ENCODE measurements around the gene RPL39L.
A peak's percentile ranks its signal among the peaks of the same experiment; 100 is the strongest.
"Not testable (repeated sequence)": the region's sequence is repeated elsewhere in the genome, so short reads cannot be mapped to it uniquely, and the experiment has no call there.

RPL39L gene

GRCh38 chr3:187139126-187139894, at the start of gene RPL39L:
RPL39L (minus strand) TSS chr3:187139496; CDS start chr3:187121300, 18,196 bp downstream.
- DNase-seq (ENCODE audit: low read depth), result peak; percentile 85

- no peak for DNase-seq (ENCODE audit: low read depth)
Observed at GRCh38 chr3:187188931-187189330, 49.6 kb upstream of the RPL39L start.

DNA sequence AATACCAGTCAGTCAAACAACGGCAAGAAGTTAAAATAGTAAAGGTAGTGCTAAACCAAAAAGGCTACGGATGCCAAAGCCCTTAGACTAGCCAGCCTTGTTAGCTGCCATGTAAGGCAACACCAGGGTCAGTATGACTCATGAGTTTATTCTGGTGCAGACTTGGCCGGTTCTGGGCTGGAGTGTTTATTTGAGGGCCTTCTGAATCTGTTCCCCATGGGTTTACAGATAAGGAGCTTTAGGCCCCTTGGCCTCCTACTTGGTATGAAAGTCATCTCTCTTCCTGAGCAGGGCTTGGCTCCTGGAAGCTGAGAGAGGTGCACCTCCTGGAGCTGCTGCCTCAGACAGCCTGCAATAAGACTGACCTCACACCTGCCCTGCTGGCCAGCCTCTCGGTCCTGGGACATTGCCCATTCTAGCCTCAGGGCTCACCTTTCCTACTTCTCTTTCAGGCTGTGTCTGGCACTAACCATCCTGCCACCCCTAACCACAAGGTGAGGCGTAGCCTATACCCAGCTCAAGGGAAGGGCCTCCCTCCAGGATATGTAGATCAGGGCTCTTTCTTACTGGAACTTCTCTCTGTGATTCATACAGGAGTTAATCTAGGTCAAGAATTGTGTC, 47.6 kb upstream of the RPL39L start:
- no peak for DNase-seq (ENCODE audit: low read depth)

DNA sequence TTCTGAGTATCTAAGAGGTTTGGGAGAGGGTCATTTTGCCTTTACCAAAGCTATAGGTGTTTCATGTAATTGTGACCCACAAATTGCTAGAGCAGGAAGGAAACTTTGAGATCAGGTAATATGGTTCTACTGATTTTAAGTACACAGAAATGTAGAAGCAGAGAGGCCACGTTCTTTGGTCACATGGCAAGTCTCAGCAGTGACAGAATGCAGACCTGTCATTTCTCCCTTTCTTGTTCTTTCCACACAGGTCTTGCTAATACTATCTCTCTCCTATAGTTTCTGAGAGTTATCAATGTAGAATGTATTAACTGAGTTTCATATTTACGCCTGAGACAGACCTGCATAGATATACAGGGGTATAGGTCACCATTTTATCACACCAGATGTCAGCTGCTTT, 47.1 kb upstream of the RPL39L start:
- DNase-seq (ENCODE audit: low read depth), result no peak

DNA sequence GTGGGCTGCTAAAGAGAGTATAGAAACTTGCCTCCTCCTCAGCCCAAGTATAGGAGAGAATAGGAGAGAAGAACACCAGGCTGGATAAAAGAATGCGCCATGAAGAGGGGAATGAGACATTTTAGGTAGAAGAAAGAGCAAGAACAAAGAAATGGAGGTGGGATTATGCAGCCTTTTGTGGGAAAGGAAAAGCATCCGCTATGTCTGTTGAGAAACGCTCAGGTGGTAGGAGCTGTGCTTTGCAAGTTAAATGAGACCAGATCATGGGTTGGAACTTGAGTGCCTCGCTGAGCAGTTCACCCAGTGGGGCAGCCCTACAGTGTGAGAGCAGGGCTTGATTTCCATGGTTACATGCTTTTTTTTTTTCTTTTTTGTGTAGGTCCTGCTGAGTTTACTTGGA, 46.5 kb upstream of the RPL39L start:
- DNase-seq (ENCODE audit: low read depth), result no peak

DNA sequence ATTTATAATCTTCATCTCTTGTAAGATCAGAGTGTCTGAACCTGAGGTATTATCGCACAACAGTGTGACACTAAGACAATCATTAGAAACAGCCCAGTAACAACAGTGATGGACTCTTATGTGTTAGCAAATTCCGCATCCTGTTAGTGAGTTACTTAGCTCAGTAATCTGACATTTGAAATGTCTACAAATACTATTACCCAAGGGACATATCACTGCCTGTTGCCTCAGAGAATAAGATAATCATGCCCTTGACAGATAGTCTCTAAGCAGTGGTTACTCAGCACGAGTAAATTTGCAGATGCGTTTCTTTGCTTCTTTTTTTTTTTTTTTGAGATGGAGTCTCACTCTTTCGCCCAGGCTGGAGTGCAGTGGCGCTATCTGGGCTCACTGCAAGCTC, 44.6 kb upstream of the RPL39L start:
- DNase-seq (ENCODE audit: low read depth), result no peak

DNA sequence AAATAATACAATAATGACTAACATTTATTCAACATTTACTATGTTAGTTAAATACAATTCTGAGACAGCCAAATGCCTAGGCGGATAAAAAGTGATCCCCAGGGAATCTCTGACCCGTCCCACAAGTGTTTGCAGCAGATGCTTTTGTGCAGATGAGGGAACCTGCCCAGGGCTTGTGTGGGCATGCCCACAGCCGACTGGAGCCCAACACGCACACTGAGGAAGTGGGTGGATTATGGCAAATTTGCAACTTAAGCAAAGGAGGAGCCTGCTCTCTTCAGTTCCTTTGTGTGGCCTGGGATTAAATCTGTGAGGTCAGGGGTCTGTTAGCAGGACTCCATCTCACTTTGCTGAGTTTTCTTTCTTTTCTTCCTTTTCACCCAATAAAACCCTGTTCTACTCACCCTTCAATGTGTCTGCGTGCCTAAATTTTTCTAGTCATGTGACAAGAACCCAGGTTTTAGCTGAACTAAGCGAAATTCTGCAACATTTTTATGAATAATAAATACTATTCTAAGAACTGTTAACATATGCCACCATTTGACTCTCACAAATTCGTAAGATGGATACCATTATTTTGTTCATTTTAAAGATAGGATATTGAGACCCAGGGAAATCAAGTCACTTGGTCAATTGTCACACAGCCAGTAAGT, 44.0 kb upstream of the RPL39L start:
- no peak for DNase-seq (ENCODE audit: low read depth)

DNA sequence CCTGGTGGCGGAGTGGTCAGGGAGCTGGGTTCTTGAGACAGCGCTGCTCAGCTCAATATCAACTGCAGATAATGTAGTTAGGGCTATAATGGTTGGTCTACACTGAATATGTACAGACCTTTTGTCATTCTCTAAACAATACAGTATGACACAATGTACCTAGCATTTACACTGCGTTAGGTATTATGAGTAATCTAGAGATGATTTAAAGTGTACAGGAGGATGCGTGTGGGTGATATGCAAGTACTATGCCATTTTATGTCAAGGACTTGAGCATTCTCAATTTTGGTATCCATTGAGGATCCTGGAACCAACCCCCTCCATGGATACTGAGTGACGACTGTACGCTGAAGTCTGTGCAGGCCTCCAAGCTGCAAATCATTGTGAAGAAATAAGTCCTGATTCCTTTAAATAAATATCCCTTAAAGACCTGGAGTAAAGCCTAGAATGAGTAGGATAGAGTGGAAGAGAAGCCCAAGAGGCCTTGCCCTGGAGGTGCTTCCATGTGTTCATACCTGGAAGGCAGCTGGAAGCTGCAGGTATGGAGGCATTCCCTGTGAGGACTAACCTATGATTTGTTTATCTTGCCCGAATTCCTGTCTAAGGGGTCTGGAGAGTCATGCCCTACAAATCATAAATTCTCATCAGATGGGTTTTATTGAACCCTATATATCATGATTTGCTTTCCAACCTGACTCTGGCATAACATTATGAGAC, 42.3 kb upstream of the RPL39L start:
- DNase-seq (ENCODE audit: low read depth), result no peak

DNA sequence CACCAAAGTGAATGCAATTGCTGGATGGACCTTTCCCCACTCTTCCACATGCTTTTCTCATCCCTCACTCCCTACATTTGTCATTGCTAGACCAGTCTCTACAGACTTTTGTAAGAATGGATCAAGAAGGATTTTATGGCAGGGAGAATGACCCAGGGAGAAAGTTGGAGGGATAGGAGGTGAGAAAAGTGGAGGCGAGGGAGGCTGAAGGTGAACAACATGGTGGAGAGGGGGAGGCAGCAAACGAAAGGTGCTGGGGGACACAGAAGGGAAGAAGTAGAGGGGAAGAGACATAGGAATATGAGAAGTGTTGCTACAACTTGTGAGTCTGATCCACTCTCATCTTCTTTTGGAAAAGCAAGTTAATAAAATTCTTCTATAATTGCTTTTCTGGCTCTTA, 33.6 kb upstream of the RPL39L start:
- no peak for DNase-seq (ENCODE audit: low read depth)

GRCh38 chr3:187170911-187171310, 31.6 kb upstream of the RPL39L start:
- DNase-seq (ENCODE audit: low read depth), result not testable (repeated sequence)

DNA sequence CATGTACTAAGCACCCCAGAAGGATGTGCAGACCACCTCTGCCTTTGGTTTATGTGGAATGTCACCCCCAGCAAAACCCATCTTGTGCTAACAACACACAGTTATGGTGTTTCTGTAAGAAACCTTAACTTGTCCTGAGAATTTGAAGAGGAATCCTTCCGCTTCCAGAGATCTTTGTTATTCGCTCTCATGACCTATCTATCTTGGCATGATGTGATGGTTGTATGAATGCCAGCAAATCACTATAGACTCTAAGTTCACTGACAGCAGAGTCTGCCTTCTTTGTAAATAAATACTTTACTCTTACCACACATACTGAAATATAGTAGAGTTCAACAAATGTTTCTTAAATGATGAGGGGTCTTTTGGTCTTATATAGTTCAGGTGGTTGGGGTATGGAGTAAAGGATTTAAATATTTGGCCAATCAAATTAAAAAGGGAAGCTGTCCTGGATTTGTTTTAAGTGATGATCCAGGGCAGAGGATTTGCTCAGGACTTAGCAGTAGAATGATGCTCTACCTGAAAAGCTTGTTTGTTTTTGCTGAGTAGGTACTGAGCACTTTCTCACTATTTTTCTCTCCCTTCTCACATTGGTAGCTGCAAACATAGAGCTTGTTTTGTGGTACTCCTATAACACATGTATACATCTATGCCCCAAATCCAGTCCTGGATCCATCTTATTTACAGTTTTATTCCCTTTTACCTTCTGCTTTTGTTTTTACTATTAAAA, 30.1 kb upstream of the RPL39L start:
- DNase-seq (ENCODE audit: low read depth), result no peak

- no peak for DNase-seq (ENCODE audit: low read depth)
Observed at GRCh38 chr3:187167777-187168176, 28.5 kb upstream of the RPL39L start.

DNA sequence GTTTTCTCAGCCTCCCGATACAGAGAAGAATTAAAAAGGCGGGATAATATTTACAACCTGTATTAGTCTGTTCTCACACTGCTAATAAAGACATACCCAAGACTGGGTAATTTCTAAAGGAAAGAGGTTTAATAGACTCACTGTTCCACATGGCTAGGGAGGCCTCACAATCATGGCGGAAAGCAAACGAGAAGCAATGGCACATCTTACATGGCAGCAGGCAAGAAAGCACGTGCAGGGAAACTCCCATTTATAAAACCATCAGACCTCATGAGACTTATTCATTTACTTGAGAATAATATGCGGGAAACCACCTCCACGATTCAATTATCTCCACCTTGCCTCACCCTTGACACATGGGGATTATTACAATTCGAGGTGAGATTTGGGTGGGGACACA, 27.5 kb upstream of the RPL39L start:
- no peak for DNase-seq (ENCODE audit: low read depth)

GRCh38 chr3:187165144-187165543, 25.8 kb upstream of the RPL39L start:
- no peak for DNase-seq (ENCODE audit: low read depth)

DNA sequence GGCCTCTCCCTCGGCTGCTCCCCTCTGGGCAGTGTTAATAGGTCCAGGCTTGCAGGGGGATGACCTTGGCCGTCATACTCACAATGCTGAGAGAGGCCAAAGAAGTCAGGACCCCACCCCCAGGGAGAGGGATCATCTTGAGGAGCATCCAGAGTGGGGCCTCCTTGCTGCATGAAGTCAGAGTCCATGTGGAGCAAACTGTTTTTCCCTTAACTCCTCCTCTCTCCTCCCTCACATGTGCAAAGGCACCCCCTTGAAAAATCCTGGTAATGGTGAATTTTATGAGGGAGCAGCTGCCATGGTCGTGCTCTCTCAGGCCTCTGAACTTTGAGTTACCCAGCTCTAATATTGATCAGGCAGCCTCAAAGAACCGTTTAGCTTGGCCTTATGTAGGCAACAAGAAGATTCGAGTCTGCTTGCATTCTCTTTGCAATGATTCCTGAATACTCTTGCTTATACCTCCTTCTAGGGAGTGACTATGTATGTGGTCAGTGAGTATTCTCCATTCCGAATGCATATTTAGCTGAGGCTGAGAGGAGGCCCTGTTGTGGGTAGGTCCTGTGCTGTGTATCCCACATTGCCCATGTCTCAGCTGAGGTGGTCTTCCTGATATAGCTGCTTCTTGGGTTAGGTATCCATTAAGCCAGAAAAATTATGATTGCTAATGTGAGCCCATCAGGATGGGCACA, 23.1 kb upstream of the RPL39L start:
- DNase-seq (ENCODE audit: low read depth), result no peak

- no peak for DNase-seq (ENCODE audit: low read depth)
Observed at GRCh38 chr3:187161556-187161955, 22.3 kb upstream of the RPL39L start.

GRCh38 chr3:187150599-187150998, 11.3 kb upstream of the RPL39L start:
- peak; percentile 41 for DNase-seq (ENCODE audit: low read depth)

- no peak for DNase-seq (ENCODE audit: low read depth)
Observed at GRCh38 chr3:187150186-187150585, 10.9 kb upstream of the RPL39L start.

- no peak for DNase-seq (ENCODE audit: low read depth)
Observed at GRCh38 chr3:187146389-187146788, 7.1 kb upstream of the RPL39L start.

GRCh38 chr3:187145149-187145895, 6.0 kb upstream of the RPL39L start:
- no peak for DNase-seq (ENCODE audit: low read depth)

- DNase-seq (ENCODE audit: low read depth), result no peak
Observed at GRCh38 chr3:187139895-187140253, 578 bp upstream of the RPL39L start.

Measured in stimulated activated CD8-positive, alpha-beta memory T cell treated with anti-CD3 and anti-CD28 coated beads, Interleukin-7, amount 100 ng/mL, for 24 hours (primary cell).